Fibroblast of lung (primary cell): Measurements from ENCODE around the gene PKN1. TPM values are rescaled to one million over a fixed set of nuclear protein-coding genes. Genes with fewer than 3 reads are reported as not detected.

ENCODE experiments used
- DNase-seq, 2 donors: peaks; one replicate each; pipeline versions ENCODE4 v3.0.0 to v3.0.0-alpha.2; 2010; ENCODE audit warnings: low read depth in 2 of 2
- H2AFZ ChIP-seq: 2 replicates; pipeline ENCODE4 v1.5.1; 2012; ENCODE audit warnings: low read length, control low read depth, inconsistent platforms
- H3K27ac ChIP-seq: 2 replicates; pipeline ENCODE4 v1.5.1; 2011; ENCODE audit warnings: low read length, control low read depth; ENCODE audit not compliant: insufficient read depth
- H3K27me3 ChIP-seq: 2 replicates; pipeline ENCODE4 v1.5.1; 2011; ENCODE audit warnings: mild to moderate bottlenecking, low read length; ENCODE audit not compliant: control insufficient read depth, insufficient read depth
- H3K36me3 ChIP-seq: 2 replicates; pipeline ENCODE4 v1.5.1; 2011; ENCODE audit warnings: low read length; ENCODE audit not compliant: control insufficient read depth, insufficient read depth
- H3K4me1 ChIP-seq: 2 replicates; pipeline ENCODE4 v1.5.1; 2011; ENCODE audit warnings: low read length; ENCODE audit not compliant: control insufficient read depth, insufficient read depth; ENCODE audit errors: extremely low read depth
- H3K4me2 ChIP-seq: 2 replicates; pipeline ENCODE4 v1.5.1; 2011; ENCODE audit warnings: low read length, control low read depth; ENCODE audit not compliant: insufficient read depth; ENCODE audit errors: extremely low read depth
- H3K4me3 ChIP-seq, 4 experiments: fragments of 200-600 bp in 1 of 4; sonication (generic) in 1 of 4; replicated peaks in 1 of 4; 2 replicates each; pipeline ENCODE4 v1.5.1; 2011 to 2016; ENCODE audit warnings: low read length in 4 of 4, low read depth in 3 of 4, mild to moderate bottlenecking in 3 of 4, control low read depth in 2 of 4, inconsistent platforms in 1 of 4, mixed read lengths in 1 of 4; ENCODE audit not compliant: insufficient read depth in 1 of 4; ENCODE audit errors: control extremely low read depth in 1 of 4
- H3K79me2 ChIP-seq: 2 replicates; pipeline ENCODE4 v1.5.1; 2012; ENCODE audit warnings: mild to moderate bottlenecking, low read length, inconsistent platforms; ENCODE audit not compliant: control insufficient read depth, insufficient read depth
- H3K9ac ChIP-seq: 2 replicates; pipeline ENCODE4 v1.5.1; 2011; ENCODE audit warnings: mild to moderate bottlenecking, low read length, control low read depth; ENCODE audit not compliant: insufficient read depth
- H3K9me3 ChIP-seq: 2 replicates; pipeline ENCODE4 v1.5.1; 2012; ENCODE audit warnings: low read depth, low read length; ENCODE audit not compliant: control insufficient read depth, insufficient read depth
- H4K20me1 ChIP-seq: 2 replicates; pipeline ENCODE4 v1.5.1; 2011; ENCODE audit warnings: low read length; ENCODE audit not compliant: control insufficient read depth, insufficient read depth; ENCODE audit errors: extremely low read depth
- EZH2 ChIP-seq: IDR thresholded peaks from 2 replicates; pipeline ENCODE4 v1.5.1; 2012; ENCODE audit warnings: low read length, control low read depth, mild to moderate bottlenecking; ENCODE audit errors: missing control alignments
- polyA plus RNA-seq, 2 donors: library from polyadenylated mRNA; depleted of rRNA in 1 of 2; stranded (reverse) in 1 of 2; unstranded in 1 of 2; fragments of >200 nt; gene quantifications; 2 replicates each; pipeline ENCODE4 v1.2.1, GENCODE V29; 2011 to 2012; ENCODE audit warnings: missing spikeins in 1 of 2
- total RNA-seq: library from RNA; depleted of rRNA; stranded (reverse); fragments of >200 nt; gene quantifications from 2 replicates; pipeline ENCODE4 v1.2.1, GENCODE V29; 2014
- TF ChIP-seq, protein P1 (sequence below), 2 donors: IDR thresholded peaks in 1 of 2; conservative IDR thresholded peaks in 1 of 2; 1 replicate in 1 of 2; 2 replicates in 1 of 2; pipeline ENCODE4 v1.5.1; 2011 to 2012; ENCODE audit warnings: low read length in 2 of 2, control low read depth in 1 of 2, inconsistent platforms in 1 of 2, low read depth in 1 of 2, mild to moderate bottlenecking in 1 of 2

The PKN1 gene
- total and polyA plus RNA-seq, 2 donors (not counting 1 experiment from before 2014, with no cell fraction given): 43.2 to 141 TPM

DNA sequence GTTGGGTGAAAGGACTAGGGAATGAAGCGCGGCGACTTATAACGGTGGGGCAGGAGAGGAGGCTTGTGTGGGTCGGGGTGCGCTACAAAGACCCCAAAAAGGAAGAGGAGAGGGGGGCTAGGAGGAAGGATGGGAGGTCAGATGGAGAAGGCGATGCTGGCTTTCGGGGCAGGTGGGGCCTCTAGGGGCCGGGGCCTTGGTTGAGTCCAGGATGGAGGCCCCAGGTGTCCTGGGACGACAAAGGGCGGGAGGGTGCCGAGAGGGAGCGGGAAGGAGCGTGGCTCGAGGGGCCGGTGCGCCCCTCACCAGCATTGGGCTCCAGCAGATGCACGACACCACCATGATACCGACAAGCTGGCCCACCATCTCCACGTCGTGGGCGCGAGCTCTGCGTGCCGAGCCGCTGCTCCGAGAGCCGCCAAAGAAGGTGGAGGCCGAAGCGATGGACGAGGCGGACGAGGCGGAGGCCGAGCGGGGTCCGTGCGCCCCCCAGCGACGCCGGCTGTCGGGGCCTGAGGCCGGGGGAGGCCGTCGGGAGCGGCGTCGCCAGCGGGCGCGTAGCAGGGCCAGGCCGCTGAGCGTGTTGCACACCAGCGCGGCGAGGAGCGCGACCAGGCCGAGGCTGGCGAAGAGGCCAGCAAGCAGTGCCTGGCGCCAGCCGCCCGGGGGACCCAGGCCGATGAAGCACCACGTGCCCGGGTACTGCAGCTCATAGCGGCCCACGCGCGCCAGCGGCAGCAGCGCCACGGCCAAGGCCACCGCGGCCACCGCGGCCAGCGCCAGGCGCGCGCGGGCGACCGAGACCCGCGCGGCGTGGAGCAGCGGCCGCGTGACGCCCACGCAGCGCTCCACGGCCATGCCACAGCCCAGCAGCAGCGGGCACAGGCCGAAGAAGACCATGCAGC, 40.2 kb downstream of the PKN1 start:
- Histone ChIP-seq H3K36me3 (peaks cover 13% of the 10 kb centered on the region), H3K9me3 (no peaks in the 10 kb centered on the region), H4K20me1 (no peaks in the 10 kb centered on the region), H3K4me3 (no peak overlapping the region), H3K27me3 (no peaks in the 10 kb centered on the region), H3K4me2 (no peak overlapping the region), H3K27ac (no peak overlapping the region), H3K4me1 (peaks cover 17% of the 10 kb centered on the region), H3K79me2 (no peaks in the 10 kb centered on the region), H2AFZ (no peak overlapping the region), H3K9ac (no peak overlapping the region)
- TF ChIP-seq, protein P1, sequence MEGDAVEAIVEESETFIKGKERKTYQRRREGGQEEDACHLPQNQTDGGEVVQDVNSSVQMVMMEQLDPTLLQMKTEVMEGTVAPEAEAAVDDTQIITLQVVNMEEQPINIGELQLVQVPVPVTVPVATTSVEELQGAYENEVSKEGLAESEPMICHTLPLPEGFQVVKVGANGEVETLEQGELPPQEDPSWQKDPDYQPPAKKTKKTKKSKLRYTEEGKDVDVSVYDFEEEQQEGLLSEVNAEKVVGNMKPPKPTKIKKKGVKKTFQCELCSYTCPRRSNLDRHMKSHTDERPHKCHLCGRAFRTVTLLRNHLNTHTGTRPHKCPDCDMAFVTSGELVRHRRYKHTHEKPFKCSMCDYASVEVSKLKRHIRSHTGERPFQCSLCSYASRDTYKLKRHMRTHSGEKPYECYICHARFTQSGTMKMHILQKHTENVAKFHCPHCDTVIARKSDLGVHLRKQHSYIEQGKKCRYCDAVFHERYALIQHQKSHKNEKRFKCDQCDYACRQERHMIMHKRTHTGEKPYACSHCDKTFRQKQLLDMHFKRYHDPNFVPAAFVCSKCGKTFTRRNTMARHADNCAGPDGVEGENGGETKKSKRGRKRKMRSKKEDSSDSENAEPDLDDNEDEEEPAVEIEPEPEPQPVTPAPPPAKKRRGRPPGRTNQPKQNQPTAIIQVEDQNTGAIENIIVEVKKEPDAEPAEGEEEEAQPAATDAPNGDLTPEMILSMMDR (conservative IDR thresholded peaks at IDR 0.05 in 1 of 2, IDR thresholded peaks at IDR 0.05 in 1 of 2; ENCODE audit: low read depth in 1 of 2, low read length in 2 of 2): no peak
- no peak for TF ChIP-seq EZH2
- no peak for DNase-seq

DNA sequence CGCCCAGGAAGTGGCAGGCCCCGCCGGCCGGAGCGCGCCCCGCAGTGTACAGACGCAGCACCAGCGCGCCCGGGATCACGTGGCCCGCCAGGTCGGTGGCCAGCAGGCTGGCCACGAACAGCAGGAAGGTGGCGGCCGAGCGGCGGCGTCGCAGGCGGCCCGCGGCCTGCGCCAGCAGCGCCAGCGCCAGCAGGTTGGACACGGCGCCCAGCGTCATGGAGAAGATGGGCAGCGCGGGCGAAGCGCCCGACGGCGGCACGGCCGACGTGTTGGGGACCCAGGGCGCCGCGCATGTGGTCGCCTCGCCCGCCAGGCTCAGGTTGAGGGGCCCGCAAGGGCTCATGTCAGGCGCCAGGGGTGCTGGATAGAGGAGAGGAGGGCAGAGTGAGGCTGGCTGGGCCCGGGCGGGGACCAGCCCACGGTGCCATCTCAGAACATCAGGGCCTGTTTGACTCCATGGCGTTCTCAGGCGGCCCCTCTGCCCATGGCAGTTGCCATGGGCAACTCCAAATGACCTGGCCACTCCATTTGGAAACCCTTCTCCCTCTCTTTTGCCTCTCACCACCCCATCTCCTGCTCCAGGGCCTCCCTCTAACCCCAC, 41.0 kb downstream of the PKN1 start:
- TF ChIP-seq, protein P1 (conservative IDR thresholded peaks at IDR 0.05 in 1 of 2, IDR thresholded peaks at IDR 0.05 in 1 of 2; ENCODE audit: low read depth in 1 of 2, low read length in 2 of 2): no peak
- H3K4me1 ChIP-seq: peaks cover 17% of the 10 kb centered on the region
- H3K27me3 ChIP-seq: no peaks in the 10 kb centered on the region
- no peak overlapping the region for H3K4me3 ChIP-seq
- no peaks in the 10 kb centered on the region for H3K9me3 ChIP-seq
- no peak overlapping the region for H2AFZ ChIP-seq
- H3K4me2 ChIP-seq: no peak overlapping the region
- H3K9ac ChIP-seq: no peak overlapping the region
- no peaks in the 10 kb centered on the region for H4K20me1 ChIP-seq
- DNase-seq: peak in 1 of 2 donors; percentile 32
- H3K27ac ChIP-seq: no peak overlapping the region
- H3K79me2 ChIP-seq: no peaks in the 10 kb centered on the region
- peaks cover 17% of the 10 kb centered on the region for H3K36me3 ChIP-seq

DNA sequence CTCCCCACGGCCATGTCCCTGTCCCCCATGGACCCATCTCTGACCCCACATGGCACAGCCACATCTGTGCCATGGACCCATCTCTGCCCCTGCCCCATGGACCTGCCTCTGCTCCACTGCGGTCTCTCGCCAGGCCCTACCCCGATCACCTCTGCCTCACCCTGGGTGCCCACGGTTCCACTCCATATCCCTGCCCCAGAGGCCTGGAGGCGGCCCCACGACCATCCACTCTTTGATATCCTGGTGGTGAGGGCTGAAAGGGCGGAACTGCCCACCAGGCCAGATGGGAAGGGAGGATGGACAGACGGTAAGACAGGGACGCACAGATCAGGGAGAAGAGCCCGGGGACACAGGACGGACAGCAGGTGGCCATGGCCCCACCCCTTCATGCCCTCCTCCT, 41.7 kb downstream of the PKN1 start:
- DNase-seq: no peak
- Histone ChIP-seq H3K9ac (peak overlapping the region; percentile 46), H3K27ac (peak overlapping the region; percentile 44), H3K36me3 (peaks cover 19% of the 10 kb centered on the region), H3K9me3 (no peaks in the 10 kb centered on the region), H3K4me1 (peaks cover 17% of the 10 kb centered on the region), H3K4me3 (peak overlapping the region; percentile 37 to 55 (median 46)), H2AFZ (no peak overlapping the region), H3K27me3 (no peaks in the 10 kb centered on the region), H4K20me1 (no peaks in the 10 kb centered on the region), H3K79me2 (no peaks in the 10 kb centered on the region), H3K4me2 (peak overlapping the region; percentile 86)
- TF ChIP-seq, protein P1 (conservative IDR thresholded peaks at IDR 0.05 in 1 of 2, IDR thresholded peaks at IDR 0.05 in 1 of 2; ENCODE audit: low read depth in 1 of 2, low read length in 2 of 2): no peak
- no peak for TF ChIP-seq EZH2
